ENCODE measurements around the gene ANXA2.

Gene ANXA2

GRCh38 chr15:60389261-60390077 is 8.3 kb downstream of the ANXA2 start:
- ATAC-seq (peak; percentile 88), DNase-seq (peak; percentile 16)

GRCh38 chr15:60387321-60387720 is 10.5 kb downstream of the ANXA2 start:
- DNase-seq (no peak), ATAC-seq (no peak)

- no peak for DNase-seq
- ATAC-seq: no peak
Measured at GRCh38 chr15:60386615-60387014, 11.2 kb downstream of the ANXA2 start.

DNA sequence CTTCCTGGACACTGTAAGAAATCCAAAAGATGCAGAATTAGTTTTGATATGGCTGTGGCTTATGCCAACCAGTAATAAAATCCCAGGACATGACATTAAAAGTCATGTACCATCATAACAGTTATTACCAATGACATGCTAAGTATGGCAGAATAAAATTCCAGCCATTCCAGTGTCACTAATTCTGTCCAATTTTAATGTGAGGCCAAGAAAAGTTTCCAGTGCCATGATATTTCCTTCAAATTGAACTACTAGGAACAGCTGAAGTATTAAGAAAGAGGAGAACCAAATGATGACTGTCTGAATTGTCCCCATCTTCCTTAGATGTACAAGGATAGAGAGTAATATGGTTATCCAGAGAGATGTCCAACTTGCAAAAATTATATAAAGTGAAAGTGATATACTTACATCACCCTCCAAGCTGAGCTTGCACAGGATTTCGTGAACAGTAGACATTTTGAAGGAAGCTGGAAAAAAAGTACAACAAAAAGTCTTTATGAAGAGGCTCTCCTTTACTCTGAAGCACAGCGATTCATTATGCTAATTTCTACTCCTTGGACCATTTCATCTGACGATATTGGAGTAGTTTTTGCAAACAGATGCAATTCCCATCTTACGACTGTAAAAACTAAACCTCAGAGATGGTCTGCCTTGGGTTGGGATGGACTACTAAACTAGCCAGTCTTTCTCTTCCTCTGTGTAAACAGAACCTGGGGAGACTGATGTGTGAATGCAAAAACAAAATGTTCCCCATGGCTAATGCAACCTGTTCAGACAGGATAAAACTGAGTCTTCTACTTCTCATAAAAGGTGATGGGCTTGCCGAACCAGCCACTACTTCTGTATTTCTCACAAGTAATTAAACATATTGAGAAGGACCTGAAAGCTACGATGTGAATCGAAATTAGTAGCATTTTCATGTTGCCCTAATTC is 11.9 kb downstream of the ANXA2 start:
- no peak for ATAC-seq
- DNase-seq: no peak

- no peak for ATAC-seq
Measured at GRCh38 chr15:60384526-60385126, 13.2 kb downstream of the ANXA2 start.

DNA sequence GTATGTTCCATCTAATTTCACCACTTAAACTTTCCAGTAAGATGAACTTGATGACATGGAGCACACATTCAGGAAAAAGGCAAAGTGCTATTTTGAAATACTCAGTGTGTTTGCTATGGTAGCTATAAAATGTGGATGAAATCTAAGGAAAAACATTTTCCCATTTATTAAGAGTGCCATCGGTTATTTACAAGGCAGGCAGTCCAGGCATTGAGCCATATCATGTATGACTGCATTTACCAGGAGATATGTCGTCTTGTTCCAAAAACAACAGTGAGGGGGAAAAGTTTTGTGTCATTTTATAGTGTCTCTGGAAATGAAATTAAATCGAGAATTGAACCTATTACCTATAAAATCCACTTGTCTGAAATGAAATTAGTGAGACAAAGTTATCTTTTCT is 13.7 kb downstream of the ANXA2 start:
- ATAC-seq (no peak), DNase-seq (no peak)

More at GRCh38 chr15:60384526-60385126, 13.2 kb downstream of the ANXA2 start:
- no peak for DNase-seq

DNA sequence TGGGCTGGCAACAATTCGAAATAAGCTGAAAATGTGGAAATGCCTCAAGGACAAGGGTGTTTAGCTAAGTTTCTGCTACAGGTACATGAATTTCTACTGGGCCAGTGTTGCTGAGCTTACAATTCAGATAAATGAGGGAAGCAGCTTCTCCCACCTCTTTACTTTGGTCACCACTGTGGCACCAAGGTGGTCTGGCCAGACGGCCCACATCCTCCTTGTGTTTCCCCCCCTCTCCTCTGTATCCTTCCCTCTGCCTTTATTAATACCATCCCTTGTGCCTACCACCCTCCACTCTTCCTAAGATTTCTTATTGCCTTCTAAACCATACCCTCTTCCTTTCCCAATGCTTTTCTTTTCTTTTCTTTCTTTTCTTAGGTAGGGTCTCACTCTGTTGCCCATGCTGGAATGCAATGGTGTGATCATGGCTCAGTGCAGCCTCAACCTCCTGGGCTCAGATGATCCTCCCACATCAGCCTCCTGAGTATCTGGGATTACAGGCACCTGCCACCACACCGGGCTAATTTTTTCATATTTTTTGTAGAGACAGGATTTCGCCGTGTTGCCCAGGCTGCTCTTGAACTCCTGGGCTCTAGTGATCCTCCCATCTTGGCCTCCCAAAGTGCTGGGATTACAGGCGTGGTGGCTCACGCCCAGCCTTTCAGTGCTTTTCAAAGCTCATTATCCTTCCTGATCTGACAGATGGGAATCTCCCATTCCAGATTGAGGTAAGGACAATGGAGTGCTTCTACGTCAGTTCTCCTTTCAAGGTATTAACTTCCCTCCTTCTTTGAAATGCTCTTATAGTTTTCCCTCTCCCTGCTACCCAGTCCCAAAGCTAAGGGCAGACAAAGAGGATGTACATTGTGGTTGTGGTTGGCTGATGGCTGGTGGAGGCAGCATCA is 14.8 kb downstream of the ANXA2 start:
- DNase-seq: no peak
- ATAC-seq: no peak

DNA sequence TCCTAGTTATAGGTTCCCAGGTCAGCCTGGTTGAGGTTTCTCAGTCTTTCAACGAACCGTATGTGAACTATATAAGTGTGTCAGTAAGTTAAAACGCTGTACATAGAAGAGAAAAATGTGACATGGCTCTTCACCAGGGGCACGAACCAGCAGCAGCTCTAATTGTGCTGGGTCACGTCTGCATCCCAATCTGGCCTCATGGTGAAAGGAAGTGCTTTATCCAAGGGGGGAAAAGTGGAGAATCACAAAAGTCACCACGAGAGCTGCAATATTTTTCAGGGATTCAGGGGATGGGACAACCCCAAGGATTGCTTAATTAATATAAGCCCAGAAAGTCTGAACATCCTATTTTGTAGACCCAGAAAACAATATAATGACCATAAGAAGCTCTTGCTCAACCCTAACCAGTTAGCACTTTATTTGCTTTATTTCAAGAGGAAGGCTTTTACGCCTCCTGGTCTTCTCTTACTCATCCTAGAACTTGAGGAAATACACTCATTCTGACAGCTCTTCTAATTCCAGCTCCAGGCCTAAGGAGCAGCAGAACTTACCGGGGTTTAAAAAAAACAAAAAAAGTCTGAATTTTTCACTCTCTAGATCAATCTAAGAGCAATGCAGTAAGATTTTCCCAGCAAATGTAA is 16.5 kb downstream of the ANXA2 start:
- DNase-seq (no peak), ATAC-seq (no peak)

GRCh38 chr15:60379525-60380274 is 18.1 kb downstream of the ANXA2 start:
- DNase-seq: no peak

DNA sequence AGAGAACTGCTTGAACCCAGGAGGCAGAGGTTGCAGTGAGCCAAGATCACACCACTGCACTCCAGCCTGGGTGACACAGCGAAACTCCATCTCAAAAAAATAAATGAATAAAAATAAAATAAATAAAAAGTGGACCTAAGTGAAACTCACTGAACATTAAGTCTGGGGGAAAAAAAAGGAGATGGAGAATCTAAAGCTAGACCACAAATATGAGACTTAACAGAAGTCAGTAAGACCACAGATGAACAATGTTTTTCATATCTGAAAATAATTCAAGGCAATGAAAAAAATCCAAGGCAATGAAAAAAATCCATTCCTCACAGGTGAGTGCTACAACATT is 18.6 kb downstream of the ANXA2 start:
- ATAC-seq (no peak), DNase-seq (no peak)

More at GRCh38 chr15:60379525-60380274, 18.1 kb downstream of the ANXA2 start:
- no peak for ATAC-seq

DNA sequence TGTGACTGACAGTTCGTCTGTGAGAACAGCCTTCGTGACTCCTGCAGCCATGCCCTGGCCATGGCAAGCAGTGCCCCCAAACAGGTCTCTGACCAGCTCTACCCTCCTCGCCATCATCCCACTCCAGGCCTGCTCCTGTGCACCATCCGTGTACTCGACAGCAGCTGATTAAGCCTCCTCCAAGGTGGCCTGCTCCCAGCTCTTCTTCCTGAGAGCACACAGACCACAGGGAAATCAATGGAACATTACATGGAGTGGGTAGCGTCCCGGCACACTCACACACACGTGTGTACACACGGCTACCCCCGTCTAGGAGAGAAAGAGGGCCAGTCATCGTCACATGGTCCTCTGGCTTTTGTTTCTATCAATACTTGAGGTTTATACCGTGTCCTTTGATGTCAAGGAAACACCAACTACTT is 21.1 kb downstream of the ANXA2 start:
- DNase-seq (no peak), ATAC-seq (no peak)

DNA sequence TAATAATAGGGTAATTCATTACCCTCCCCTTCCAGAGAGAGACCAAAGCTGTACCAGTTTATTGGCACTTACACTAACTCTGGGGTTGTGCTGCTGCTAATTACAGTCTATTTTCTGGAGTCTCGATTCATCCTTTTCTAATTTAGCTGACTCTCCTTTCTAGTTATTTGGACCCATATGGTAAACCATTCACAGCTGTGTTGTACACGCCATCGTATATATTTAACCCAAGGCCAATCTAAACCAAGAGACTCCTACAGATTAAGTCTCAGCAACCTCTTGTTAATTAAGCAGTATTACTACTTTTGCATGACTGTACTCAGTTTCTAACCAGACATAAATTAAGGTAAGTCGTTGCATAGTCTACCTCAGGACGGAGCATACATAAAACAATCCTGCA is 22.5 kb downstream of the ANXA2 start:
- ATAC-seq (no peak), DNase-seq (no peak)

DNA sequence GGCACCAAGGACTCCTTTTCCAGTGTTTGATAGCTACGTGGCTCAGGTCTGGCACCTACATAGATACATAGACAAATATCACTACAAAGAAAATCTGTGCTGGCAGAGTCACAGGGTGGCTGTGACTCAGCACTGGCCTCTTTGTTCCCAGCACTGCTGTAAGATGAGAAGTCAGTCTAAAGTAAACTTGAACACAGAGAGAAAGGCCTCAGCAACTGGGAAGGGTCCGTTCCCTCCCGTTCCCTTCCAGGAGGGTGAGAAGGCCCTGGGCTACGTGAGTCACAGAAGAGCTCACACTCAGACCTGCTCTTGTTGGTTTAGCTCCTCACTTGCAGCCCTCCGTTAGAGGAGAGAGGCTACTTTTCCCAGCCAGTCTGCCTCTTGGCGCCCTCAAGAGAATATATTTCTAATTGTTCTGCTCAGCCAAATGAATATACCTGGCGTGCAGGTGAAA is 23.1 kb downstream of the ANXA2 start:
- DNase-seq: no peak
- ATAC-seq: peak; percentile 39

GRCh38 chr15:60374209-60374608 is 23.6 kb downstream of the ANXA2 start:
- ATAC-seq: no peak
- no peak for DNase-seq

GRCh38 chr15:60373745-60374144 is 24.0 kb downstream of the ANXA2 start:
- no peak for ATAC-seq

GRCh38 chr15:60373327-60373726 is 24.5 kb downstream of the ANXA2 start:
- ATAC-seq (no peak), DNase-seq (no peak)

More at GRCh38 chr15:60373745-60374144, 24.0 kb downstream of the ANXA2 start:
- no peak for DNase-seq

DNA sequence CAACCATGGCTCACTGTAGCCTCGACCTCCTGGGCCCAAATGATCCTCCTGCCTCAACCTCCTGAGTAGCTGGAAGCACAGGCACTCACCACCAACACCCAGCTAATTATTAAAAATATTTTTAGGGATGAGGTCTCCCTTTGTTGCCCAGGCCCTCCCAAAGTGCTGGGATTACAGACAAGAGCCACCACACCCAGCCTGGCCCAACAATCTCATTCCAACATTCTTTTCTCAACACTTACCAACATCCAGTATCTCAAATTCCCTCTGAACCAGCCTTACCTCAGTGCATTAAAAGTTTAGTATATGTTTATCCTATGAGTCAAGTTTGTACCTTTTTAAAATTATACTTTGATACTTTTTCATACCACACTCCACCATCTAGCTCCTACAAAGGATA is 25.0 kb downstream of the ANXA2 start:
- no peak for ATAC-seq
- DNase-seq: no peak

DNA sequence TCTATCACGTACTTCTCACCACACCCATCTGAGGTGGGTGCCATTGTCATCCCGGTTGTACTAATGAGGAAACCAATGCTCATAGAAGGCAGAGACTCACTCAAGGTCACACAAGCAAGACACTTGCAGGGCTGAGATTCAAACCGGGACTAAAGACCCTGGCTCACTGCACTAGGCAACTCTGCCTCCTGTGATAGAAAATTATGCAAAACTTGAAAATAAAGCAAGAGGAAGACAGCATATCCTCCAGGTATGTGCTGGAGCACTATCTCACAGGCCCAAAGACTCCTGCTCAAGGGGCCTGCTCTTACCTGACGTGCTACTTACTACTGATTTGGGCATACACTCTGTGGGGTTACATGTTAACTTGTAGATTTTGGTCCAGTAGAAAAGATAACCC is 25.6 kb downstream of the ANXA2 start:
- no peak for DNase-seq
- no peak for ATAC-seq

GRCh38 chr15:60371175-60372051 is 26.4 kb downstream of the ANXA2 start:
- peak; percentile 50 for ATAC-seq

GRCh38 chr15:60370869-60371136 is 27.0 kb downstream of the ANXA2 start:
- no peak for DNase-seq
- ATAC-seq: peak; percentile 51

More at GRCh38 chr15:60371175-60372051, 26.4 kb downstream of the ANXA2 start:
- DNase-seq: peak; percentile 32
